Fibroblast of lung (primary cell): ENCODE measurements around the gene LRRIQ3. TPM values are rescaled to one million over a fixed set of nuclear protein-coding genes. Genes with fewer than 3 reads are reported as not detected.

Experiments used
- DNase-seq, 2 donors: peaks; one replicate each; pipeline versions ENCODE4 v3.0.0 to v3.0.0-alpha.2; 2010; ENCODE audit warnings: low read depth in 2 of 2
- H2AFZ ChIP-seq: 2 replicates; pipeline ENCODE4 v1.5.1; 2012; ENCODE audit warnings: low read length, control low read depth, inconsistent platforms
- H3K27ac ChIP-seq: 2 replicates; pipeline ENCODE4 v1.5.1; 2011; ENCODE audit warnings: low read length, control low read depth; ENCODE audit not compliant: insufficient read depth
- H3K27me3 ChIP-seq: 2 replicates; pipeline ENCODE4 v1.5.1; 2011; ENCODE audit warnings: mild to moderate bottlenecking, low read length; ENCODE audit not compliant: control insufficient read depth, insufficient read depth
- H3K36me3 ChIP-seq: 2 replicates; pipeline ENCODE4 v1.5.1; 2011; ENCODE audit warnings: low read length; ENCODE audit not compliant: control insufficient read depth, insufficient read depth
- H3K4me1 ChIP-seq: 2 replicates; pipeline ENCODE4 v1.5.1; 2011; ENCODE audit warnings: low read length; ENCODE audit not compliant: control insufficient read depth, insufficient read depth; ENCODE audit errors: extremely low read depth
- H3K4me2 ChIP-seq: 2 replicates; pipeline ENCODE4 v1.5.1; 2011; ENCODE audit warnings: low read length, control low read depth; ENCODE audit not compliant: insufficient read depth; ENCODE audit errors: extremely low read depth
- H3K4me3 ChIP-seq, 4 experiments: fragments of 200-600 bp in 1 of 4; sonication (generic) in 1 of 4; replicated peaks in 1 of 4; 2 replicates each; pipeline ENCODE4 v1.5.1; 2011 to 2016; ENCODE audit warnings: low read length in 4 of 4, low read depth in 3 of 4, mild to moderate bottlenecking in 3 of 4, control low read depth in 2 of 4, inconsistent platforms in 1 of 4, mixed read lengths in 1 of 4; ENCODE audit not compliant: insufficient read depth in 1 of 4; ENCODE audit errors: control extremely low read depth in 1 of 4
- H3K79me2 ChIP-seq: 2 replicates; pipeline ENCODE4 v1.5.1; 2012; ENCODE audit warnings: mild to moderate bottlenecking, low read length, inconsistent platforms; ENCODE audit not compliant: control insufficient read depth, insufficient read depth
- H3K9ac ChIP-seq: 2 replicates; pipeline ENCODE4 v1.5.1; 2011; ENCODE audit warnings: mild to moderate bottlenecking, low read length, control low read depth; ENCODE audit not compliant: insufficient read depth
- H3K9me3 ChIP-seq: 2 replicates; pipeline ENCODE4 v1.5.1; 2012; ENCODE audit warnings: low read depth, low read length; ENCODE audit not compliant: control insufficient read depth, insufficient read depth
- H4K20me1 ChIP-seq: 2 replicates; pipeline ENCODE4 v1.5.1; 2011; ENCODE audit warnings: low read length; ENCODE audit not compliant: control insufficient read depth, insufficient read depth; ENCODE audit errors: extremely low read depth
- EZH2 ChIP-seq: IDR thresholded peaks from 2 replicates; pipeline ENCODE4 v1.5.1; 2012; ENCODE audit warnings: low read length, control low read depth, mild to moderate bottlenecking; ENCODE audit errors: missing control alignments
- polyA plus RNA-seq, 2 donors: library from polyadenylated mRNA; depleted of rRNA in 1 of 2; stranded (reverse) in 1 of 2; unstranded in 1 of 2; fragments of >200 nt; gene quantifications; 2 replicates each; pipeline ENCODE4 v1.2.1, GENCODE V29; 2011 to 2012; ENCODE audit warnings: missing spikeins in 1 of 2
- total RNA-seq: library from RNA; depleted of rRNA; stranded (reverse); fragments of >200 nt; gene quantifications from 2 replicates; pipeline ENCODE4 v1.2.1, GENCODE V29; 2014
- TF ChIP-seq, protein P1 (sequence below), 2 donors: IDR thresholded peaks in 1 of 2; conservative IDR thresholded peaks in 1 of 2; 1 replicate in 1 of 2; 2 replicates in 1 of 2; pipeline ENCODE4 v1.5.1; 2011 to 2012; ENCODE audit warnings: low read length in 2 of 2, control low read depth in 1 of 2, inconsistent platforms in 1 of 2, low read depth in 1 of 2, mild to moderate bottlenecking in 1 of 2

Gene LRRIQ3
- total and polyA plus RNA-seq, 2 donors (not counting 1 experiment from before 2014, with no cell fraction given) = 0.56 to 1.3 TPM

- Histone ChIP-seq H3K4me2 (no peak overlapping the region), H2AFZ (no peak overlapping the region), H3K27me3 (no peaks in the 10 kb centered on the region), H3K9ac (no peak overlapping the region), H3K4me3 (no peak overlapping the region), H4K20me1 (no peaks in the 10 kb centered on the region), H3K27ac (no peak overlapping the region), H3K36me3 (no peaks in the 10 kb centered on the region), H3K4me1 (no peaks in the 10 kb centered on the region), H3K9me3 (no peaks in the 10 kb centered on the region), H3K79me2 (no peaks in the 10 kb centered on the region)
- no peak for DNase-seq
- TF ChIP-seq, protein P1, sequence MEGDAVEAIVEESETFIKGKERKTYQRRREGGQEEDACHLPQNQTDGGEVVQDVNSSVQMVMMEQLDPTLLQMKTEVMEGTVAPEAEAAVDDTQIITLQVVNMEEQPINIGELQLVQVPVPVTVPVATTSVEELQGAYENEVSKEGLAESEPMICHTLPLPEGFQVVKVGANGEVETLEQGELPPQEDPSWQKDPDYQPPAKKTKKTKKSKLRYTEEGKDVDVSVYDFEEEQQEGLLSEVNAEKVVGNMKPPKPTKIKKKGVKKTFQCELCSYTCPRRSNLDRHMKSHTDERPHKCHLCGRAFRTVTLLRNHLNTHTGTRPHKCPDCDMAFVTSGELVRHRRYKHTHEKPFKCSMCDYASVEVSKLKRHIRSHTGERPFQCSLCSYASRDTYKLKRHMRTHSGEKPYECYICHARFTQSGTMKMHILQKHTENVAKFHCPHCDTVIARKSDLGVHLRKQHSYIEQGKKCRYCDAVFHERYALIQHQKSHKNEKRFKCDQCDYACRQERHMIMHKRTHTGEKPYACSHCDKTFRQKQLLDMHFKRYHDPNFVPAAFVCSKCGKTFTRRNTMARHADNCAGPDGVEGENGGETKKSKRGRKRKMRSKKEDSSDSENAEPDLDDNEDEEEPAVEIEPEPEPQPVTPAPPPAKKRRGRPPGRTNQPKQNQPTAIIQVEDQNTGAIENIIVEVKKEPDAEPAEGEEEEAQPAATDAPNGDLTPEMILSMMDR (conservative IDR thresholded peaks at IDR 0.05 in 1 of 2, IDR thresholded peaks at IDR 0.05 in 1 of 2; ENCODE audit: low read depth in 1 of 2, low read length in 2 of 2) = no peak
- no peak for TF ChIP-seq EZH2
Observed at GRCh38 chr1:74237787-74238186, 39.8 kb upstream of the LRRIQ3 start.

DNA sequence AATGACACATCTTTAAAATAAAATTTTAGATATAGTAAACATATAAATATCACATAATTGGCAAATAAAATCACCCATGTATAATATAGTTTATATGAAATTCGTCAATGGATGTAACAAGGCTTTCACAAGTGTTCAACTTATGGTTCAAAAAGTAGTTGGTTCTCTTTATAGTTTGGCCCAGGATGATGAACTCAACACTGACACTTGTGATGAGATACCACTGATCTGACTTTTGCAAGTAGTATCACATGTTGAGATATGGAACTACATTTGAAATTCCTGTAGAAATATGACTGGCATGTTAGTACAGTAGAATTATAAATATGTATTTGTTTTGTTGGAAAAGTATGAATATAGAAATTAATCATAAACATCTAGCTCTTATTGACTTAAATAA lies 39.1 kb upstream of the LRRIQ3 start:
- TF ChIP-seq EZH2 = no peak
- TF ChIP-seq, protein P1 (conservative IDR thresholded peaks at IDR 0.05 in 1 of 2, IDR thresholded peaks at IDR 0.05 in 1 of 2; ENCODE audit: low read depth in 1 of 2, low read length in 2 of 2) = no peak
- no peak overlapping the region for H3K9ac ChIP-seq
- DNase-seq = no peak
- no peaks in the 10 kb centered on the region for H3K9me3 ChIP-seq
- H4K20me1 ChIP-seq = no peaks in the 10 kb centered on the region
- no peak overlapping the region for H3K4me3 ChIP-seq
- H3K36me3 ChIP-seq = no peaks in the 10 kb centered on the region
- no peaks in the 10 kb centered on the region for H3K79me2 ChIP-seq
- no peak overlapping the region for H3K27ac ChIP-seq
- H3K4me1 ChIP-seq = no peaks in the 10 kb centered on the region
- H3K4me2 ChIP-seq = no peak overlapping the region
- no peak overlapping the region for H2AFZ ChIP-seq
- H3K27me3 ChIP-seq = no peaks in the 10 kb centered on the region

DNA sequence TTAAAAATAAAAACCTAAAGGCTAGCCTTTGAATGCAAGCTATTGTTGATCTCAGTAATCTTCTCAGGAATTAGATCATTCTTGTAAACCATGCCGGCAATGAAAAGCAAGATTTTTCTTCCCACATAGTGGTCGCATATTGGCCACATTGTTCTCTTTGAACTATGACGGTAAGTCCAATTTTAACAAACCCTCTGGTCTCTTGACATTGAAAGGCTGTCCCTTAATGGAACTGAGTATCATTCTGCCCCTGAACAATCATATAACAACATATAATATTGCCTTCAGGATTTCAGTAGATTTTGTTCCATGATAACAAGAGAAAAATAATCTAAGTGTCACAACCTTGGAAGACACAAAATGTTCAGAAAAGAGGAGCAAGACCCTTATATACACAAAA lies 38.5 kb upstream of the LRRIQ3 start:
- Histone ChIP-seq H3K4me3 (no peak overlapping the region), H3K4me1 (no peaks in the 10 kb centered on the region), H3K9ac (no peak overlapping the region), H4K20me1 (no peaks in the 10 kb centered on the region), H3K79me2 (no peaks in the 10 kb centered on the region), H3K27me3 (no peaks in the 10 kb centered on the region), H3K27ac (no peak overlapping the region), H3K36me3 (no peaks in the 10 kb centered on the region), H3K9me3 (no peaks in the 10 kb centered on the region), H2AFZ (no peak overlapping the region), H3K4me2 (no peak overlapping the region)
- no peak for DNase-seq
- TF ChIP-seq, protein P1 (conservative IDR thresholded peaks at IDR 0.05 in 1 of 2, IDR thresholded peaks at IDR 0.05 in 1 of 2; ENCODE audit: low read depth in 1 of 2, low read length in 2 of 2) = no peak
- no peak for TF ChIP-seq EZH2
